NOMO-1 (cell line): Measurements from ENCODE around the gene ACVR1B.

Experiments
- DNase-seq, 2 experiments: peaks; one replicate each; lab custom pipeline; 2025; ENCODE audit not compliant: unreplicated experiment in 2 of 2; lab: John Stamatoyannopoulos, UW

ACVR1B gene

GRCh38 chr12:51951199-51951842 is at the start of gene ACVR1B:
Gene ACVR1B, plus strand, starts transcription at chr12:51951699. Its CDS starts 45 bp downstream, at chr12:51951744.
- peak; percentile 86 to 89 for DNase-seq

- DNase-seq, result no peak
These were observed 49.6 kb upstream of the ACVR1B start for GRCh38 chr12:51901881-51902280.

GRCh38 chr12:51904951-51905470 is 46.5 kb upstream of the ACVR1B start:
- peak in 1 of 2 experiments; percentile 18 for DNase-seq

- no peak for DNase-seq
These were observed 45.7 kb upstream of the ACVR1B start for GRCh38 chr12:51905471-51906429.

GRCh38 chr12:51906430-51907082 is 44.9 kb upstream of the ACVR1B start:
- no peak for DNase-seq

GRCh38 chr12:51907083-51907855 is 44.2 kb upstream of the ACVR1B start, which contains the start of gene ACVRL1:
Gene ACVRL1, plus strand, starts transcription at chr12:51907504. Its CDS starts 4,971 bp downstream, at chr12:51912475.
- no peak for DNase-seq

DNA sequence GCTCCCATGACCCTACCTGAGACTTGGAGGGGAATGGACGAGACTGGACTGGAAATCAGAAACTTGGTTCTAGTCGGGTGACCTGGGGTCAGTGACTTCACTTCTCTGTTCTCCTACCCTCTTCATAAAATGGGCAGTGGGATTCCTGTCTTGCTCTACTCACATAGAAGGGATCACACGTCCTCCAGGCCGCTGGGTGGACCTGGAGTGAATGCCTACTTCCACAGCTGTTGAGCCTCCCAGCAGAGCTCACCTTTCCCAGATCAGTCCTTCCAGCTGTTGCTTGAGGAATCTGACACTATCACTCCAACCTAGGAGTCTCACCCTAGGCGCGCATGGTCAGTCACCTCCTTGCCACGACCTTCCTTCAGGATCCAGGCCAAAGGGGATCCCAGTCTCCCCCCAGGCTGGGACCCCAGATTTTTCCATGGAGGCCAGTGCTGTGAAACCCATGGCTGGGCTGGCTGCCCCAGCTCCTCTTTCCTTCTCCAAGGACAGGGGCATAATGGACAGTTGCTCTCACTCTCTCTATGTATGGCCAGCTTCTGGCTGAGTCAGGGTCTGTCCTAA is 43.6 kb upstream of the ACVR1B start:
- DNase-seq, result no peak

GRCh38 chr12:51908876-51909592 is 42.5 kb upstream of the ACVR1B start:
- no peak for DNase-seq

GRCh38 chr12:51910168-51910567 is 41.3 kb upstream of the ACVR1B start:
- DNase-seq, result no peak

DNA sequence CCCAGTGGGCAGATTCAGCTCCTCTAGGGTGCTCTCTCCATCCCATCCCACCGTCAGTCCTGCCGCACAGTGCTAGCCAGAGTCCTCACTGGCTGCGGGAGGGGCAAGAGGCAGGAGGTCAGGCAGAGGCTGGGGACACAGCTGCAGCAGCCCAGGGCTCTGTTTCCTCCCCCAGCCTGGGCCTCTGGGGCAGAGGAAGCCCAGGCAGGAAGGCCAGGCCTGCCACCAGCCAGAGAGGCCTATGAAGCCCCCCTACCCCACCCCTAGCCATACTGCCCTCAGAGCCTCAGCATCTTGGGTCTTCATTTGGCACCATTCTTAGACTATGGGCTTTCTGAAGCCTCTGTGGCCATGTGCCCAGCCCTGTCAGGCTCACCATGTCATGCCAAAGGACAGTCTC is 40.8 kb upstream of the ACVR1B start:
- no peak for DNase-seq

- peak; percentile 15 to 18 for DNase-seq
These were observed 40.2 kb upstream of the ACVR1B start for GRCh38 chr12:51911307-51911706.

DNA sequence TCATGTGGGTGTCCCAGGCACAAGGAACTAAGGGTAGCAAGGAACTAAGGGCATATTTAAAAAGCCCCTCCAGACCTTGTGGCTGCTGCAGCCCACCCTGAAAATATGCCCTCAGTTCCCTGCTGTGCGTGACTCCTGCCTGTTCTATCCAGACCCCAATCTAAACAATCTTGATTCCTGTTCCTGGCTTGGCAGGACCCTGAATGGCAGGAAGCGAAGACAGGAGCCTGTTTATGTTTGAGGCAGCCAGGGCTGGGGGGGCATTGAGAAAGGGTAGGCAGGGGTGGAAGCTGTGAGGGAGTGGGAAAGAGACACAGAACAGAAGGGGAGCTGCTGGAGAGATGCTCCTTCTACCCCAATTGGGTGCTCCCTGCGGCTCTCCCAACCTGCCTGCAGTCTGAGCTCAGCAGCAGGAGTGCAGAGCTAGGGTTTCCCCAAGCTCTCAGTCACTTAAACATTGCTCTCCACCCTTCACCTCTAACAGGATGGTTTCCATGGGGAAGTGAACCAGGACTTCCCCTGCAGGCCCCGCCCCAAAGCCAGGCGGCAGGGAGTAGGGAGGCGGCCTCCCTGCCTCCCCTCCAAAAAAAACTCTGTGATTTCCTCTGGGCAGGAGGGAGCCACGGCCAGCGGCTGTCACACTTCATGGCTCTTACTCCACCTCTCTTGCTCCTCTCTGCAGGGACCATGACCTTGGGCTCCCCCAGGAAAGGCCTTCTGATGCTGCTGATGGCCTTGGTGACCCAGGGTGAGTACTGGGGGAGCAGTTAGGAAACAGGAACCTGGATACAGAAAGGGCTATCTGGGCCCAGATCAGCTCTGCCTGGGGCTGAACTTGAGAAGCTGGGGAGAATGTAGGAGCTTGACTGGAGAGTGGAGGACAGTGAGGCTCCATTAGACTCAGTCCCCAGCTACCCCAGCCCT is 39.4 kb upstream of the ACVR1B start:
- DNase-seq, result peak; percentile 27 to 42

DNA sequence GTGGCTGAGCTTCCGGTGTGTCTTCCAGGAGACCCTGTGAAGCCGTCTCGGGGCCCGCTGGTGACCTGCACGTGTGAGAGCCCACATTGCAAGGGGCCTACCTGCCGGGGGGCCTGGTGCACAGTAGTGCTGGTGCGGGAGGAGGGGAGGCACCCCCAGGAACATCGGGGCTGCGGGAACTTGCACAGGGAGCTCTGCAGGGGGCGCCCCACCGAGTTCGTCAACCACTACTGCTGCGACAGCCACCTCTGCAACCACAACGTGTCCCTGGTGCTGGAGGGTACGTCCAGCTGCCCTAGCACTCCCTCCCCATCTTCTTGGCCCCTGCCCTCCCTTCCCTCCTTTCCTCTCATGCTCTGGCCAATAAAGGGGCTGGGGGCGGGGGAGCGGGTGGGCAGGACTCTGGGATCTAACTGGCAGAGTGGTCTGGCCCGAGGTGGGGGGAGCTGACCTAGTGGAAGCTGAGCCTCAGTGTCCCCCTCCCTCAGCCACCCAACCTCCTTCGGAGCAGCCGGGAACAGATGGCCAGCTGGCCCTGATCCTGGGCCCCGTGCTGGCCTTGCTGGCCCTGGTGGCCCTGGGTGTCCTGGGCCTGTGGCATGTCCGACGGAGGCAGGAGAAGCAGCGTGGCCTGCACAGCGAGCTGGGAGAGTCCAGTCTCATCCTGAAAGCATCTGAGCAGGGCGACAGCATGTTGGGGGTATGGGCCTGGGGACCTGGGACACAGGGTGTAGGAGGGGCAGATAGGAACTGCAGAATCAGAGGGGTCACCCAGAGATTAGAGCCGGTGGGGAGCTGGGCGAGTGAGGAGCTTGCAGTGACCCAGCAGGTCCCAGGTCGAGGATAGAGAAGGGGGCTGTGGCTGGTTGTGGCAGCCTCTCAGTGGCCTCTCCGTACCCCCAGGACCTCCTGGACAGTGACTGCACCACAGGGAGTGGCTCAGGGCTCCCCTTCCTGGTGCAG is 38.1 kb upstream of the ACVR1B start:
- DNase-seq, result no peak

GRCh38 chr12:51914034-51914923 is 37.2 kb upstream of the ACVR1B start:
- no peak for DNase-seq

GRCh38 chr12:51915003-51915625 is 36.4 kb upstream of the ACVR1B start:
- DNase-seq, result no peak

DNA sequence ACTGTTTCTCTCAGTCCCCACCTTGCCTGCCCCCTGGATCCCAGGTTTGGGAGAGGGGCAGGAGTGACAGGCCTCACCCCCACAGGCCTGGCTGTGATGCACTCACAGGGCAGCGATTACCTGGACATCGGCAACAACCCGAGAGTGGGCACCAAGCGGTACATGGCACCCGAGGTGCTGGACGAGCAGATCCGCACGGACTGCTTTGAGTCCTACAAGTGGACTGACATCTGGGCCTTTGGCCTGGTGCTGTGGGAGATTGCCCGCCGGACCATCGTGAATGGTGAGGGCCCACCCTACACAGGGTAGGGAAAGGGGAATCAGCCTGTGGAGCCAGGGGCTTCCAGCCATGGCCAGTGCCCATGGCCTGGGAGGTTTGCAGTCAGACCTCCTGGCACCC is 35.5 kb upstream of the ACVR1B start:
- DNase-seq, result no peak
